RWPE2 (cell line): ENCODE data around the gene CDH19.

ENCODE experiments used
- ATAC-seq: fragments of 200-7000 bp; cut with Tn5 transposase; 3 replicates; pipeline ENCODE4 v1.9.1; 2021; ENCODE audit warnings: low read depth
- DNase-seq: peaks from one replicate; pipeline ENCODE4 v3.0.0-alpha.2; 2020; ENCODE audit warnings: low spot score
- H3K27ac ChIP-seq: fragments of 450-650 bp; 2 replicates; pipeline ENCODE4 v1.5.1; 2017; ENCODE audit warnings: mild to moderate bottlenecking; ENCODE audit not compliant: poor library complexity, severe bottlenecking
- H3K27me3 ChIP-seq: fragments of 250-450 bp; sonication (Bioruptor Pico); 2 replicates; pipeline ENCODE4 v1.5.1; 2021; ENCODE audit warnings: mild to moderate bottlenecking, moderate library complexity; ENCODE audit not compliant: insufficient read depth, poor library complexity, severe bottlenecking
- H3K36me3 ChIP-seq: fragments of 250-450 bp; sonication (Bioruptor Pico); 2 replicates; pipeline ENCODE4 v1.5.1; 2020; ENCODE audit warnings: low read depth, mild to moderate bottlenecking, moderate library complexity
- H3K4me1 ChIP-seq: fragments of 250-450 bp; sonication (Bioruptor Pico); 2 replicates; pipeline ENCODE4 v1.5.1; 2021; ENCODE audit warnings: mild to moderate bottlenecking, moderate library complexity; ENCODE audit not compliant: insufficient read depth, poor library complexity, severe bottlenecking
- H3K4me3 ChIP-seq: fragments of 250-450 bp; sonication (Bioruptor Pico); 2 replicates; pipeline ENCODE4 v1.5.1; 2021; ENCODE audit warnings: mild to moderate bottlenecking, moderate library complexity; ENCODE audit not compliant: severe bottlenecking
- H3K9me3 ChIP-seq: fragments of 250-450 bp; sonication (Bioruptor Pico); 2 replicates; pipeline ENCODE4 v1.5.1; 2021; ENCODE audit warnings: mild to moderate bottlenecking, moderate library complexity; ENCODE audit not compliant: severe bottlenecking
- CTCF ChIP-seq: fragments of 450-650 bp; IDR thresholded peaks from one replicate; pipeline ENCODE4 v1.5.1; 2017; ENCODE audit warnings: mild to moderate bottlenecking, moderate library complexity; ENCODE audit not compliant: poor library complexity, severe bottlenecking

Gene CDH19

GRCh38 chr18:66562279-66562678 lies 41.6 kb downstream of the CDH19 start:
- ATAC-seq (no peak), DNase-seq (no peak)
- Histone ChIP-seq H3K4me1 (peaks cover 12% of the 10 kb centered on the region), H3K27ac (no peak overlapping the region), H3K27me3 (no peaks in the 10 kb centered on the region), H3K4me3 (no peak overlapping the region), H3K9me3 (no peaks in the 10 kb centered on the region), H3K36me3 (no peaks in the 10 kb centered on the region)
- no peak for TF ChIP-seq CTCF

GRCh38 chr18:66560094-66560493 lies 43.8 kb downstream of the CDH19 start:
- no peaks in the 10 kb centered on the region for H3K9me3 ChIP-seq
- no peak for DNase-seq
- H3K27me3 ChIP-seq, result no peaks in the 10 kb centered on the region
- peak; percentile 77 for ATAC-seq
- H3K27ac ChIP-seq, result no peak overlapping the region
- TF ChIP-seq CTCF, result peak; percentile 77
- H3K4me1 ChIP-seq, result peaks cover 12% of the 10 kb centered on the region
- no peak overlapping the region for H3K4me3 ChIP-seq
- no peaks in the 10 kb centered on the region for H3K36me3 ChIP-seq

GRCh38 chr18:66558773-66559172 lies 45.1 kb downstream of the CDH19 start:
- DNase-seq, result no peak
- Histone ChIP-seq H3K9me3 (no peaks in the 10 kb centered on the region), H3K36me3 (no peaks in the 10 kb centered on the region), H3K4me1 (peaks cover 12% of the 10 kb centered on the region), H3K27me3 (no peaks in the 10 kb centered on the region), H3K27ac (no peak overlapping the region), H3K4me3 (no peak overlapping the region)
- TF ChIP-seq CTCF, result no peak
- ATAC-seq, result peak; percentile 87

- TF ChIP-seq CTCF, result no peak
- no peaks in the 10 kb centered on the region for H3K36me3 ChIP-seq
- H3K27me3 ChIP-seq, result no peaks in the 10 kb centered on the region
- DNase-seq, result no peak
- H3K9me3 ChIP-seq, result no peaks in the 10 kb centered on the region
- H3K27ac ChIP-seq, result no peak overlapping the region
- ATAC-seq, result no peak
- peaks cover 12% of the 10 kb centered on the region for H3K4me1 ChIP-seq
- H3K4me3 ChIP-seq, result no peak overlapping the region
These were observed 46.8 kb downstream of the CDH19 start for GRCh38 chr18:66557091-66557490.

GRCh38 chr18:66555585-66555984 lies 48.3 kb downstream of the CDH19 start:
- Histone ChIP-seq H3K4me1 (peaks cover 12% of the 10 kb centered on the region), H3K4me3 (no peak overlapping the region), H3K27ac (no peak overlapping the region), H3K36me3 (no peaks in the 10 kb centered on the region), H3K27me3 (no peaks in the 10 kb centered on the region), H3K9me3 (no peaks in the 10 kb centered on the region)
- no peak for TF ChIP-seq CTCF
- DNase-seq (no peak), ATAC-seq (no peak)
